ENCODE results near the gene ARHGAP23.

DNA sequence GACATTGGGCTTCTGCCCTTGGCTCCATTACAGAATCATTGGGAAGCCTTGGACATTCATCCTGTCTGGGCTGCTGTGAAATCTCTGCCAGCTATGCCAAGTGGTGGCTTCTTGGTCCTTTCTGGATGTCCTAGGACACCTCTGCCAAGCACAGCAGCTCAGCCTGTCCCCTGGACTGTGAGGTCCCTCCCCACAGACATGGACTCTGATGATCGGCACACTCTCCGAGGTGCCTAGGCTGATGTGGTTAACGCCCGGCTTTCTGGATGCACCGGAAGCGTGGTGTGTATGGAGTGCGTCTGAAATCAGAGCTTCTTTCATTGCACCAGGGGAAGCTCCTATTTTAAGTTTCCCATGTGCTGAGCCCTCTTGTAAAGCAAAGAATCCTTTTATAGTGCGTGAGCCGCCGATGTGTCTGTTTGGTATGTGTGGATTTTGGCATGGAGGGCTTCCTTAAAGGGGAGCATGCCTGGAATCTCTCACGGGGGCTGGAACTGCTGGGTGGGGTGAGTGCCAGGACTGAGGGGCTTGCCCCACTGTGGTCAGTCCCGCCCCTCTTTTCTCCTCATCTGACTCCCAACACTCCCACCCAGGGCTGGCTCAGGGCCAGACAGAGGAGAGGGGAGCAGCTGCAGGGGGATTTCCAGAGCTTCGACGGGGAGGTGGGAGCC is 7.0 kb upstream of the ARHGAP23 start:
- TF ChIP-seq, protein P1, sequence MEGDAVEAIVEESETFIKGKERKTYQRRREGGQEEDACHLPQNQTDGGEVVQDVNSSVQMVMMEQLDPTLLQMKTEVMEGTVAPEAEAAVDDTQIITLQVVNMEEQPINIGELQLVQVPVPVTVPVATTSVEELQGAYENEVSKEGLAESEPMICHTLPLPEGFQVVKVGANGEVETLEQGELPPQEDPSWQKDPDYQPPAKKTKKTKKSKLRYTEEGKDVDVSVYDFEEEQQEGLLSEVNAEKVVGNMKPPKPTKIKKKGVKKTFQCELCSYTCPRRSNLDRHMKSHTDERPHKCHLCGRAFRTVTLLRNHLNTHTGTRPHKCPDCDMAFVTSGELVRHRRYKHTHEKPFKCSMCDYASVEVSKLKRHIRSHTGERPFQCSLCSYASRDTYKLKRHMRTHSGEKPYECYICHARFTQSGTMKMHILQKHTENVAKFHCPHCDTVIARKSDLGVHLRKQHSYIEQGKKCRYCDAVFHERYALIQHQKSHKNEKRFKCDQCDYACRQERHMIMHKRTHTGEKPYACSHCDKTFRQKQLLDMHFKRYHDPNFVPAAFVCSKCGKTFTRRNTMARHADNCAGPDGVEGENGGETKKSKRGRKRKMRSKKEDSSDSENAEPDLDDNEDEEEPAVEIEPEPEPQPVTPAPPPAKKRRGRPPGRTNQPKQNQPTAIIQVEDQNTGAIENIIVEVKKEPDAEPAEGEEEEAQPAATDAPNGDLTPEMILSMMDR (IDR thresholded peaks at IDR 0.05; ENCODE audit: low read length): no peak
- no peak for TF ChIP-seq EZH2 (IDR thresholded peaks at IDR 0.05; ENCODE audit: borderline replicate concordance, low read length)

Measured in OCI-LY1 (cell line).